GM18511 (cell line): ENCODE measurements around the gene ANKS1B.
"Not testable (repeated sequence)": the region's sequence is repeated elsewhere in the genome, so short reads cannot be mapped to it uniquely, and the experiment has no call there.

Source experiments
- ATAC-seq: cut with Tn5 transposase; IDR thresholded peaks from one replicate; pipeline ENCODE4 v1.9.1; 2021; ENCODE audit warnings: mild to moderate bottlenecking, moderate library complexity; ENCODE audit not compliant: unreplicated experiment

The ANKS1B gene

GRCh38 chr12:98990648-98991047, 994.1 kb downstream of the ANKS1B start:
- ATAC-seq = no peak

DNA sequence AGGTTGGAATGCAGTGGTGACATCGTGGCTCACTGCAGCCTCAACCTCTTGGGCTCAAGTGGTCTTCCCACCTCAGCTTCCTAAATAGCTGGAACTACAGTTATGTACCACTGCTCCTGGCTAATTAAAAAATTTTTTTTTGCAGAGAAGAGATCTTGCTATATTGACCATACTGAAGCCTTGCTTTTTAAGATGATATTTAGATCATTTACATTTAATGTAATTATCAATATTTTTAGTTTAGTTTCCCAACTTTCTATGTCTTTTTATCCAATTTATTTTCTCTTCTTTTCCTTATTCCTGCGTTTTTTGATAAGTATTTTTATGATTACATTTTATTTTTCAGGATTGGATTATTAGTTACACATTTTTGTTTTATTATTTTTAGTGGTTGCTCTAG, 999.6 kb downstream of the ANKS1B start:
- ATAC-seq = no peak

GRCh38 chr12:98983647-98984046, 1001.1 kb downstream of the ANKS1B start:
- no peak for ATAC-seq

DNA sequence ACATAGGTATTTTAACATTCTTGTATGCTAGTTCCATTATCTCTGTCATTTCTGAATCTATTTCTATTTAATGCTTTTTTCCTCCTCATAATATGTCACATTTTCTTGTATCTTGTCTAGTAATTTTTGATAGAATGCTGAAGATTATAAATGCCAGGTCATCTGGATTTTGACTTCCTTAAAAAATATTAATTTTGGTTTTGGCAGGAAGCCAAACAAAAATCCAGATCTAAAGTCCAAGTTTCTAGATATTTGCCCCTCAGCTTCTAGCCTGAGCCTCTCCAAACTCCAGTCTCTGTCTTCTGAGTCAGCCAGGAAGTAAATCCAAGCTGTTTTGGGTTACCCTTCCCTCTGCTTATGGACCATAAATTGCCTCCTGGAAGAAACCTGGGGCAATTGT, 1004.2 kb downstream of the ANKS1B start:
- no peak for ATAC-seq

DNA sequence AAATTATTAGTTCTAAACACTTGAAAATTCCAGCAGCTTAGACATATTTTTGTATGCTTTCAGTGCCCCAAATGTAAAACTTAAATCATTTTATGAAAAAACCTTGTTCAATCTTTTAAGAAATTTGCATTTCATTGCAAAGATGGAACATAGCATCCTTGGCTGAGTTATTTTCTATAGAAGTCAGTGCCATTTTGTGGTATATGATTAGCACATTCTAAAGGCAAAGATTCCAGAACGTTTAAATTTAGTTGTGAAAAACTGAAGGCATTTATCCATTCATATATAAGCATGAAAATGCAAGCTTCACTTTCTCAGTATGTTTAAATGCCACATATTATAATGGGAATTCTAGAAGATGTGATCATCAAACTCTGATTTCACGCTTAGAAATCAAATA, 1007.5 kb downstream of the ANKS1B start:
- no peak for ATAC-seq

GRCh38 chr12:98974767-98975381, 1009.9 kb downstream of the ANKS1B start:
- no peak for ATAC-seq

DNA sequence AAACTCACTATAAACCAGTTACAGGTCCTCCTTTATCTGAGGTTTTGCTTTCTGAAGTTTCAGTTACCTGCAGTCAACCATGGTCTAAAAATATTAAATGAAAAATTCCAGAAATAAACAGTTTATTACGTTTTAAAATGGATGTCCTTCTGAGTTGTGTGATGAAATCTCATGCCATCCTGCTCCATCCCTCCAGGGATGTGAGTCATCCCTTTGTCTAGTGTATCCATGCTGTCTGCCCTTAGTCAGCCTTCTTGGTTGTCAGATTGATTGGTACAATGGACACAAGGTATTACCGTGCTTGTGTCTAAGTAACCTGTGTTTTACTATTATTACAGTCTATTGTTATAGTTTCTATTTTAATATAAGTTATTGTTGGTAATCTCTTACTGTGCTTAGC, 1011.3 kb downstream of the ANKS1B start:
- ATAC-seq = no peak

DNA sequence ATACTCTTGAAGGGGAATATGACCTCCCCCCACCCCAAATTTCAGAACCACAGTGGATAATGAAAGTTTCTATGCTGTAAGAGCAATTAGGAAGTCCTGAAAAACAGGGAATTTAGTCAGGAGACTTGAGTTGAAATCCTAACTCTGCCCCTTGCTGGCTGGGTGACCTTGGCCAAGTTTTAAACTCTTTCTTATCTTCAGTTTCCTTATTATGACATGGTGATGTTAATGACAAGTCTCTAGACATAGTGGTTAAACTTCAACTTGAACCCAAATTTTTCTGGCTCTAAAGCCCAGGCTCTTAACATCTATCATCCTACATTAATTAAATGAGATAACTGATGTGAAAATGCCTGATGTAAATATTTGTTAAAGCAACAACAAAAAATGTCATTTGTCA, 1013.8 kb downstream of the ANKS1B start:
- ATAC-seq = no peak

DNA sequence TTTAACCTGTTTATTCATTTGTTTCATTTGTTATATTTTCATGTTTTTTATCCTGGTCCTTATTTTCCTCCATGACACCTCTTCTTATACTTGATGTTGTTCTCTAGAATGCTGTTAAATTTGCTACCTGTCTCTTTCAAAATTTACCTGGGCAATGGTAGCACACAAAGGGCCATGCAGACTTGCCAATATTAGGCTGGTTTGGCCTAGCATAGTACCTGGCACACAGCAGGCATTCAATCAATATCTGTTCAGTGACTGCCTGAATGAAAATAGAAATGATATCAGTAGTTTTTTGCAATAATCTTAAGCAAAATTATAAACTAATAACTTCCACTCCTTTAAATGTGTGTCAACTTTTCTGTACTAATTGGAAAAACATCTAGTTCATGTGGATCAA, 1014.5 kb downstream of the ANKS1B start:
- ATAC-seq = no peak

DNA sequence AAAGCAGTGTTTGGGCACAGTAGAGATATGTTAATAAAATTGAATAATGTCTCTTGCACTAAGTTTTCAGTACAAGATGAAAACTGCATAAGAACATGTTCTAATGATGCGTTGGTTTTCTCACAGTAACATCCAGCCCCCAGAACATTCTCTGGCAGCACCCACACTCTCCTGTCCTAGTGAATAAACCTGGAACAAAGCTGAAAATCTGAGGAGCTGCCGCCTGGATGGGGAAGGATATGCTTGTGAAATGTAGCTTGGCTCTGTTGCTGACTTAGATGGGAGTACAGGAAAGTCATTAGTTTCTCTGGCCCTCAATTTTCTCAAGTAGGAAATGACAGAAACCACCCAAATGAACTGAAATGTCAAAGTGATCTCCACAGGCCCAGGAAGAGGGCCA, 1015.8 kb downstream of the ANKS1B start:
- no peak for ATAC-seq

DNA sequence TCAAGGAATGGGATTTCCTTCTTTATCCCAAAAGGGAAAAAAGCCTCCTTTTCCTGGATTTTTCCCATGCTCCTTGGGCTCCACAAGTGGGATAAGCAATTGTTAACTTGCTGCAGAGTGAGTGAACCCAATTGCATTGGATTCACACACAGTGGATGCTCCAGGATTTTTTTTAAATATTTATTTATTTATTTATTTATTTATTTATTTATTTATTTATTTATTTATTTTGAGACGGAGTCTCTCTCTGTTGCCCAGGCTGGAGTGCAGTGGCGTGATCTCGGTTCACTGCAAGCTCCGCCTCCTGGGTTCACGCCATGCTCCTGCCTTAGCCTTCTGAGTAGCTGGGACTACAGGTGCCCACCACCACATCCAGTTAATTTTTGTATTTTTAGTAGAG, 1027.6 kb downstream of the ANKS1B start:
- ATAC-seq = not testable (repeated sequence)

GRCh38 chr12:98955284-98955683, 1029.5 kb downstream of the ANKS1B start:
- peak; percentile 94 for ATAC-seq

- ATAC-seq = no peak
Measured at GRCh38 chr12:98954506-98954905, 1030.2 kb downstream of the ANKS1B start.

- ATAC-seq = no peak
Measured at GRCh38 chr12:98951406-98951805, 1033.3 kb downstream of the ANKS1B start.

DNA sequence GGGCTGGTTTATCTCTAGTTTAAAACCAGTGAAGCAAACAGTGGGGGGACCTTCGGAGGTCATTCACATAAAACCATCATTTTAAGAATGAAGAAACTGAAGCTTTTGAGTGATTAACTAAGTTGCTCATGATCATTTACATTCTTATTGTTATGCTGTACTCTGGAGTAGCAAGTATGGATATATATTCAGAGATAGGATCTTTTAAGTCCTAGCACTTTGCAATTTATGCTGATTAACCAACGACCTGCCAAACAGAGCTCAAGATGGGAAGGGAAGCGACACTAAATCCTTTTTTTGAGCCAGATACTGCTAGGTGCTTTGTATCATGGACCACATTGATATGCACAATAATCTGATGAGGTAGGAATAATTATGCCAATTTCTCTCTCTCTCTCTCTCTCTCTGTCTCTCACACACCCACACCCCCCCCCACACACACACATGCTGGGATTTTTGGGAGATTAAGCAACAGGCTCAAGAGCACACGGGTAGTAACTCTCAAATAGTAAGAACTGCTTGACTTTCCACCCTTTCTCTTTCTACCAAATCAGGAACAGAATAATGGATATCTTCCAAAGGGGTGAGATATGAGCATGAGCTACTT, 1036.3 kb downstream of the ANKS1B start:
- no peak for ATAC-seq

DNA sequence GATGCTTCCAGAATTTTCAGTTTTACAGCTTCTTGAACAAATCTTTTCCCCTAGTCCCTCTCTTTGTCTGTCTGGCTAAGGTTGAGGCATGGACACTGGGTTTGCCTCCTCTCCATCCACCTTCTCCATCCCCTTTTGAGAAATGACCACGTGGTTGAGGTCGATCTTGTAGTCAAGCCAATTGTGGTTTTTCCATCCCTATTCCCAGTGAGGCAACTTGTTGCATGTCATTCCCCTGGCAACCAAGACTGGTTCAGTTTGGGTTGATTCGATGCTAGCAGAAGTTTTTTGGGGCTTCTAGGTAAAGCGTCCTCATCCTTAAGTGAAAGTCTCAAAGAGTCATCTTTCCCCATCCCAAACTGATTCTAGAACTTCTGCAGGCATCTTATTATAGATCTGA, 1038.9 kb downstream of the ANKS1B start:
- ATAC-seq = no peak

- no peak for ATAC-seq
Measured at GRCh38 chr12:98939926-98940325, 1044.8 kb downstream of the ANKS1B start.

GRCh38 chr12:98939350-98939749, 1045.4 kb downstream of the ANKS1B start:
- no peak for ATAC-seq

DNA sequence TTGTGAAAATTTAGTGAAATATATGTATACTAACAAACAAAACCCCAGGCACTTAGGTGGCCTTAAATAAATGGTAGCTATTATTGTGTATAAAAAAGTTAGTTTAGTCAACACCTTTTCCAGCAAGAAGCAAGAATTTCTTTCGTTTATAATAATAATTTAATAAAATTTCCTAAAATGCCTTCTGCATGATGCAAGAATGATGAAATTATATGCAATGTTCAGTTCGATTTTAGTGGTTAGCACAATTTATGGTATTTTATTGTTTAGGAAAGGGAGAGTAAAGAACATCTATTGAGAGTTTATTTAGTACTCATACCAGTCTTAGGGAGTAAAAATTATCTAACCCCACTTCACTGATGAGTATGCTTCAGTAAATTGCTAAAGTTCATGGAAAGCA, 1048.9 kb downstream of the ANKS1B start:
- ATAC-seq = no peak

- ATAC-seq = no peak
Measured at GRCh38 chr12:98922871-98923270, 1061.9 kb downstream of the ANKS1B start.

DNA sequence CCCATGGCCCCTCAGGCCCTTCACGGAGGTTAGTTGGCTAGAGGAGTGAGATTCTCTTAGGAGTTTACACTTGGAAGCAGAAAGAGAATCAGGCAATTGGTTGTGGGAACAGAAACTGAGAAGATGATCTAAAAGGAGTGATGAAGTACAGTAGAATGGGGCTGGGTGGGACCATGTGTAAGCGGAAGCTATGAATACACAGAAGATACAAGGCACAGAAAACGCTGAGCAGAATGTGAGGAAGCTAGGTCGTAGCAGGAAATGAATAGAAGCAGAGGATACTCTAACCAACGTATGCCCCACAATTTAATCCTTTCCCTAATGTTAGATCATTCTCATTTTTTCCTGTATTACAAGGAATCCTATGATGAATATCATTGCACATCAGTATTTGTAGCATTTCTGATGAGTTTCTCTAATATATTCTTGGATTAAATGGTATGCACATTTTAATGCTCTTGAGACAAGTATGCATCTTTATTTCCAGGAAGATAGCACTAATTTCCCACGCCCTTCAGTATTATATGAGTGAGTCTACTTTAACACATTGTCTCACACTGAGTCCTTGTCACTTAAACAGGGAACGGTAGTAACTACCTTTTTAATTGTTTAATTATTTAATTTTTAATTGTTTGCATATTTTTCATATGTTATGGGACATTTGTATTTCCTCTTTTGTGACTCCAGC, 1066.4 kb downstream of the ANKS1B start:
- ATAC-seq = no peak

- no peak for ATAC-seq
Measured at GRCh38 chr12:98916106-98916505, 1068.6 kb downstream of the ANKS1B start.
